Fibroblast of the conjunctiva (primary cell): ENCODE results near the gene CREBL2.
"Not testable (repeated sequence)": the region's sequence is repeated elsewhere in the genome, so short reads cannot be mapped to it uniquely, and the experiment has no call there.

Experiments used
- DNase-seq: peaks from one replicate; pipeline ENCODE4 v3.0.0-alpha.2; 2010; ENCODE audit warnings: low read depth

The CREBL2 gene

GRCh38 chr12:12611512-12612306, at the start of gene CREBL2:
TSS of gene CREBL2 (plus strand) at chr12:12611876. CDS start at chr12:12612173, 297 bp downstream.
- peak; percentile 97 for DNase-seq

GRCh38 chr12:12562016-12562483, 49.6 kb upstream of the CREBL2 start:
- no peak for DNase-seq

- peak; percentile 86 for DNase-seq
These were observed 49.0 kb upstream of the CREBL2 start, which contains the start of gene DUSP16 for GRCh38 chr12:12562585-12563261. TSS of gene DUSP16 (minus strand) at chr12:12562863. CDS start at chr12:12521098, 41,765 bp downstream.

GRCh38 chr12:12563290-12563928, 48.3 kb upstream of the CREBL2 start:
- no peak for DNase-seq

- no peak for DNase-seq
These were observed 46.8 kb upstream of the CREBL2 start for GRCh38 chr12:12564911-12565310.

GRCh38 chr12:12565971-12566370, 45.7 kb upstream of the CREBL2 start:
- DNase-seq = not testable (repeated sequence)

- DNase-seq = no peak
These were observed 39.0 kb upstream of the CREBL2 start for GRCh38 chr12:12572659-12573058.

GRCh38 chr12:12577786-12578185, 33.9 kb upstream of the CREBL2 start:
- no peak for DNase-seq

- not testable (repeated sequence) for DNase-seq
These were observed 31.0 kb upstream of the CREBL2 start for GRCh38 chr12:12580716-12581115.

GRCh38 chr12:12582193-12582881, 29.3 kb upstream of the CREBL2 start:
- no peak for DNase-seq

- DNase-seq = no peak
These were observed 28.8 kb upstream of the CREBL2 start for GRCh38 chr12:12582895-12583303.

GRCh38 chr12:12583510-12584178, 28.0 kb upstream of the CREBL2 start:
- no peak for DNase-seq

- no peak for DNase-seq
These were observed 26.4 kb upstream of the CREBL2 start for GRCh38 chr12:12585115-12585863.

GRCh38 chr12:12586879-12587675, 24.6 kb upstream of the CREBL2 start:
- no peak for DNase-seq

GRCh38 chr12:12587878-12588277, 23.8 kb upstream of the CREBL2 start:
- no peak for DNase-seq

GRCh38 chr12:12588436-12588835, 23.2 kb upstream of the CREBL2 start:
- DNase-seq = not testable (repeated sequence)

- DNase-seq = no peak
These were observed 20.7 kb upstream of the CREBL2 start for GRCh38 chr12:12590961-12591360.

GRCh38 chr12:12592930-12593329, 18.7 kb upstream of the CREBL2 start:
- no peak for DNase-seq

- DNase-seq = not testable (repeated sequence)
These were observed 15.7 kb upstream of the CREBL2 start for GRCh38 chr12:12595929-12596328.

GRCh38 chr12:12596598-12596997, 15.1 kb upstream of the CREBL2 start:
- DNase-seq = not testable (repeated sequence)
